Measurements from ENCODE around the gene ALS2.

- TF ChIP-seq CTCF (IDR thresholded peaks at IDR 0.05) (no peak), POLR2A (IDR thresholded peaks at IDR 0.05) (no peak)
Measured at GRCh38 chr2:201696151-201696659, 84.5 kb downstream of the ALS2 start.

Data from body of pancreas (tissue), 4 donors.